ENCODE measurements around the gene FYCO1. TPM values are rescaled to one million over a fixed set of nuclear protein-coding genes. Genes with fewer than 3 reads are reported as not detected.

FYCO1 gene
- total RNA-seq, 3 donors from 2014 or later (not counting 1 experiment from before 2014, with no cell fraction given) = 23.0 to 28.4 (median 27.5) TPM

GRCh38 chr3:45933591-45933990, 62.0 kb downstream of the FYCO1 start:
- 96% methylated on average over 3 of the region's 4 CpGs for WGBS (ENCODE audit: insufficient coverage)
- peaks cover 16% of the 10 kb centered on the region for H3K4me1 ChIP-seq (ENCODE audit: control insufficient read depth, insufficient read depth, low read length)
- H3K4me1 Mint-ChIP-seq = peaks cover 8 to 11% of the 10 kb centered on the region in 2 donors
- no peaks in the 10 kb centered on the region for H3K9me3 ChIP-seq (ENCODE audit: control insufficient read depth, insufficient read depth, low read length)
- TF ChIP-seq CTCF (IDR thresholded peaks at IDR 0.05) = no peak
- H3K27ac Mint-ChIP-seq = no peak overlapping the region
- DNase-seq = no peak
- intact Hi-C loops (cut with micrococcal nuclease) = no loop called here
- H3K36me3 Mint-ChIP-seq = peaks cover 8% of the 10 kb centered on the region
- H3K4me3 ChIP-seq (ENCODE audit: low read length) = no peak overlapping the region
- peaks cover 86% of the 10 kb centered on the region for H3K36me3 ChIP-seq (ENCODE audit: control insufficient read depth, insufficient read depth, low read length)
- no peak overlapping the region for H3K27ac ChIP-seq (ENCODE audit: low read length)
- no peaks in the 10 kb centered on the region for H3K9me3 Mint-ChIP-seq
- no peak for ATAC-seq
- no peak overlapping the region for H3K4me3 Mint-ChIP-seq
- no peaks in the 10 kb centered on the region for H3K27me3 ChIP-seq (ENCODE audit: control insufficient read depth, insufficient read depth, low read length)
- H3K27me3 Mint-ChIP-seq (ENCODE audit: low read depth in 2 of 2) = no peaks in the 10 kb centered on the region

- no peak for TF ChIP-seq CTCF (IDR thresholded peaks at IDR 0.05)
- Histone ChIP-seq H3K9me3 (ENCODE audit: control insufficient read depth, insufficient read depth, low read length) (no peaks in the 10 kb centered on the region), H3K36me3 (ENCODE audit: control insufficient read depth, insufficient read depth, low read length) (peaks cover 91% of the 10 kb centered on the region), H3K4me1 (ENCODE audit: control insufficient read depth, insufficient read depth, low read length) (peaks cover 7% of the 10 kb centered on the region), H3K4me3 (ENCODE audit: low read length) (no peak overlapping the region), H3K27me3 (ENCODE audit: control insufficient read depth, insufficient read depth, low read length) (no peaks in the 10 kb centered on the region), H3K27ac (ENCODE audit: low read length) (no peak overlapping the region)
- intact Hi-C loops (cut with micrococcal nuclease) = no loop called here
- H3K36me3 Mint-ChIP-seq = peaks cover 16% of the 10 kb centered on the region
- H3K4me3 Mint-ChIP-seq = no peak overlapping the region
- H3K27me3 Mint-ChIP-seq (ENCODE audit: low read depth in 2 of 2) = no peaks in the 10 kb centered on the region
- 94% methylated on average over 4 of the region's 4 CpGs for WGBS (ENCODE audit: insufficient coverage)
- DNase-seq = no peak
- no peaks in the 10 kb centered on the region for H3K9me3 Mint-ChIP-seq
- peak in 1 of 3 donors; percentile 23 for ATAC-seq
- H3K27ac Mint-ChIP-seq = no peak overlapping the region
- peaks cover 9 to 10% of the 10 kb centered on the region in 2 donors for H3K4me1 Mint-ChIP-seq
These were observed 63.5 kb downstream of the FYCO1 start for GRCh38 chr3:45932112-45932511.

- ATAC-seq (no peak), DNase-seq (no peak)
- H3K9me3 Mint-ChIP-seq = no peaks in the 10 kb centered on the region
- 91% methylated on average over 6 of the region's 6 CpGs for WGBS (ENCODE audit: insufficient coverage)
- peaks cover 19% of the 10 kb centered on the region for H3K36me3 Mint-ChIP-seq
- H3K36me3 ChIP-seq (ENCODE audit: control insufficient read depth, insufficient read depth, low read length) = peaks cover 85% of the 10 kb centered on the region
- TF ChIP-seq CTCF (IDR thresholded peaks at IDR 0.05) = no peak
- peaks cover 9 to 10% of the 10 kb centered on the region in 2 donors for H3K4me1 Mint-ChIP-seq
- H3K27ac Mint-ChIP-seq = no peak overlapping the region
- no peaks in the 10 kb centered on the region for H3K27me3 Mint-ChIP-seq (ENCODE audit: low read depth in 2 of 2)
- H3K27ac ChIP-seq (ENCODE audit: low read length) = no peak overlapping the region
- intact Hi-C loops (cut with micrococcal nuclease) = no loop called here
- no peaks in the 10 kb centered on the region for H3K9me3 ChIP-seq (ENCODE audit: control insufficient read depth, insufficient read depth, low read length)
- H3K27me3 ChIP-seq (ENCODE audit: control insufficient read depth, insufficient read depth, low read length) = no peaks in the 10 kb centered on the region
- H3K4me3 Mint-ChIP-seq = no peak overlapping the region
- no peak overlapping the region for H3K4me3 ChIP-seq (ENCODE audit: low read length)
- H3K4me1 ChIP-seq (ENCODE audit: control insufficient read depth, insufficient read depth, low read length) = peaks cover 7% of the 10 kb centered on the region
These were observed 64.1 kb downstream of the FYCO1 start for GRCh38 chr3:45931496-45931895.

GRCh38 chr3:45929042-45929679, 66.5 kb downstream of the FYCO1 start:
- H3K27me3 ChIP-seq (ENCODE audit: control insufficient read depth, insufficient read depth, low read length) = no peaks in the 10 kb centered on the region
- 58% methylated on average over 9 of the region's 9 CpGs for WGBS (ENCODE audit: insufficient coverage)
- ATAC-seq (peak; percentile 78 to 99 (median 99)), DNase-seq (peak; percentile 71 to 79)
- peaks cover 64% of the 10 kb centered on the region for H3K36me3 ChIP-seq (ENCODE audit: control insufficient read depth, insufficient read depth, low read length)
- no peak overlapping the region for H3K4me3 ChIP-seq (ENCODE audit: low read length)
- no peaks in the 10 kb centered on the region for H3K27me3 Mint-ChIP-seq (ENCODE audit: low read depth in 2 of 2)
- H3K4me1 ChIP-seq (ENCODE audit: control insufficient read depth, insufficient read depth, low read length) = peaks cover 7% of the 10 kb centered on the region
- peaks cover 9 to 18% of the 10 kb centered on the region in 2 donors for H3K4me1 Mint-ChIP-seq
- peak overlapping the region; percentile 46 to 89 for H3K27ac Mint-ChIP-seq
- no peak overlapping the region for H3K4me3 Mint-ChIP-seq
- H3K9me3 ChIP-seq (ENCODE audit: control insufficient read depth, insufficient read depth, low read length) = no peaks in the 10 kb centered on the region
- intact Hi-C loops (cut with micrococcal nuclease) = loop anchor here (1.0 to 5.0 kb wide), 4 partner anchors 87 to 892 kb away; partner anchors contain the start of gene LZTFL1
- H3K36me3 Mint-ChIP-seq = peaks cover 19% of the 10 kb centered on the region
- H3K9me3 Mint-ChIP-seq = no peaks in the 10 kb centered on the region
- no peak overlapping the region for H3K27ac ChIP-seq (ENCODE audit: low read length)
- TF ChIP-seq CTCF (IDR thresholded peaks at IDR 0.05) = peak; percentile 85

All from natural killer cell (primary cell).